Cardiac muscle cell (in vitro differentiated cells and primary cell): Measurements from ENCODE around the gene KIAA1191. TPM values are rescaled to one million over a fixed set of nuclear protein-coding genes. Genes with fewer than 3 reads are reported as not detected.

Experiments
- DNase-seq, 2 donors: peaks; one replicate each; pipeline versions ENCODE4 v3.0.0 to v3.0.0-alpha.2; 2010 to 2017; ENCODE audit warnings: low read depth in 1 of 2, low spot score in 1 of 2
- H3K27ac ChIP-seq: fragments of 200-600 bp; sonication (generic); 2 replicates; pipeline ENCODE4 v1.5.1; 2016
- H3K27me3 ChIP-seq: fragments of 200-600 bp; sonication (generic); 2 replicates; pipeline ENCODE4 v1.6.0; 2016; ENCODE audit warnings: control low read depth
- H3K36me3 ChIP-seq: fragments of 200-600 bp; sonication (generic); 2 replicates; pipeline ENCODE4 v1.5.1; 2016; ENCODE audit warnings: control low read depth
- H3K4me1 ChIP-seq: fragments of 200-600 bp; sonication (generic); 2 replicates; pipeline ENCODE4 v1.8.1; 2017; ENCODE audit warnings: low read depth, mild to moderate bottlenecking, mixed run types
- H3K4me3 ChIP-seq: fragments of 200-600 bp; sonication (generic); 2 replicates; pipeline ENCODE4 v1.5.1; 2016; ENCODE audit warnings: mild to moderate bottlenecking
- H3K9me3 ChIP-seq: fragments of 200-600 bp; sonication (generic); 2 replicates; pipeline ENCODE4 v1.5.1; 2017; ENCODE audit warnings: low read depth, mild to moderate bottlenecking, control low read depth
- CTCF ChIP-seq: IDR thresholded peaks from 2 replicates; pipeline ENCODE4 v1.5.1; 2012; ENCODE audit warnings: low read depth, mild to moderate bottlenecking, low read length
- polyA plus RNA-seq: library from polyadenylated mRNA; unstranded; fragments of >200 nt; fragmentation: Nextera tagmentation; extraction: Ambion mirVana; gene quantifications from 2 replicates; pipeline ENCODE4 v1.2.1, GENCODE V29; 2016
- total RNA-seq: library from RNA; depleted of rRNA; stranded (reverse); fragments of >200 nt; gene quantifications from 2 replicates; pipeline ENCODE4 v1.2.3, GENCODE V29; 2016

KIAA1191 gene
- total and polyA plus RNA-seq, 2 experiments from 2014 or later: 118 to 134 TPM

DNA sequence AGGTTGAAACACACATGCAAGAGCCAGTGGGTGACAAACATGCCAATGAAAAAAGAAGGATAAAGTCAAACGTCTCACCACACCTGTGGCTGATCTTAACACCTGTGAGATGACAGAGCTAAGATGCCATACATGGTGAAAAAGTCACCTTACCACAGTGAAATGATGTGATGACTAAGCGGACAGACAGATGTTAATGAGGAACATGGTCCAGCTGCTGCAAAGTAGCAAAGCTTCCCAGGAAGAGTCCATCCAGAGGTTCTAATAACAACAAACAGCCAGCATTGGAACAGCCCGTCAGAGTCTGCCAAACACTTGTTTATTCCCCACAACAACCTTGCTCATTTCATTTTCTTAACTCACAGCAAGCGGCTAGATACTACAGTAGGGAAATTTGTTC lies 1.9 kb downstream of the KIAA1191 start:
- peaks cover 16% of the 10 kb centered on the region for H3K36me3 ChIP-seq
- H3K27ac ChIP-seq: no peak overlapping the region
- H3K4me1 ChIP-seq: peaks cover 3% of the 10 kb centered on the region
- no peak overlapping the region for H3K4me3 ChIP-seq
- H3K9me3 ChIP-seq: no peaks in the 10 kb centered on the region
- DNase-seq: no peak
- H3K27me3 ChIP-seq: peaks cover 24% of the 10 kb centered on the region
- no peak for TF ChIP-seq CTCF

- H3K9me3 ChIP-seq: no peaks in the 10 kb centered on the region
- TF ChIP-seq CTCF: no peak
- no peak for DNase-seq
- peaks cover 3% of the 10 kb centered on the region for H3K4me1 ChIP-seq
- H3K36me3 ChIP-seq: peaks cover 39% of the 10 kb centered on the region
- no peaks in the 10 kb centered on the region for H3K27me3 ChIP-seq
- H3K27ac ChIP-seq: no peak overlapping the region
- H3K4me3 ChIP-seq: no peak overlapping the region
Measured at GRCh38 chr5:176356179-176356566, 5.4 kb downstream of the KIAA1191 start.

- TF ChIP-seq CTCF: no peak
- H3K36me3 ChIP-seq: peaks cover 39% of the 10 kb centered on the region
- DNase-seq: no peak
- no peaks in the 10 kb centered on the region for H3K27me3 ChIP-seq
- peaks cover under 1% of the 10 kb centered on the region for H3K4me1 ChIP-seq
- H3K9me3 ChIP-seq: no peaks in the 10 kb centered on the region
- H3K4me3 ChIP-seq: no peak overlapping the region
- no peak overlapping the region for H3K27ac ChIP-seq
Measured at GRCh38 chr5:176355400-176356178, 6.0 kb downstream of the KIAA1191 start.

DNA sequence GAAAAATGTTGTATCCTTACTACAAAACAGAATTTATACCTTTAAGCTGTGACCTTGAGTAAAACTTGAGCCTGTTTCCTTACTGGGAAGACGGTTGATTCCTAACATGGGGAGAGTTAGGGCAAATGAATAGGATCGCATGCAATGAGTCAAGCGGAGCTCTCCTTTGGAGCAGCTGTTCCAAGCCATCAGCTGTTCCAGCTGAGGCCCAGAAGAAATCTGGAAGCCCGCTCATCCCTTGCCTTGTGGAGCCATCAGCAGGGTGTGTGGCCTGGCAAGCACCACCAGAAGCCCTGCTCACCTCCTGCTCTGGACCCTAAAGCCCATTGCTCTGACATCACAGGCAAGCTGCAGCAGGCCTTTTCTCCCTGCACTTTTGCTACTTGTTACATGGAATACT lies 8.0 kb downstream of the KIAA1191 start:
- DNase-seq: no peak
- Histone ChIP-seq H3K4me3 (no peak overlapping the region), H3K9me3 (no peaks in the 10 kb centered on the region), H3K4me1 (no peaks in the 10 kb centered on the region), H3K27me3 (no peaks in the 10 kb centered on the region), H3K27ac (no peak overlapping the region), H3K36me3 (peaks cover 57% of the 10 kb centered on the region)
- TF ChIP-seq CTCF: no peak

DNA sequence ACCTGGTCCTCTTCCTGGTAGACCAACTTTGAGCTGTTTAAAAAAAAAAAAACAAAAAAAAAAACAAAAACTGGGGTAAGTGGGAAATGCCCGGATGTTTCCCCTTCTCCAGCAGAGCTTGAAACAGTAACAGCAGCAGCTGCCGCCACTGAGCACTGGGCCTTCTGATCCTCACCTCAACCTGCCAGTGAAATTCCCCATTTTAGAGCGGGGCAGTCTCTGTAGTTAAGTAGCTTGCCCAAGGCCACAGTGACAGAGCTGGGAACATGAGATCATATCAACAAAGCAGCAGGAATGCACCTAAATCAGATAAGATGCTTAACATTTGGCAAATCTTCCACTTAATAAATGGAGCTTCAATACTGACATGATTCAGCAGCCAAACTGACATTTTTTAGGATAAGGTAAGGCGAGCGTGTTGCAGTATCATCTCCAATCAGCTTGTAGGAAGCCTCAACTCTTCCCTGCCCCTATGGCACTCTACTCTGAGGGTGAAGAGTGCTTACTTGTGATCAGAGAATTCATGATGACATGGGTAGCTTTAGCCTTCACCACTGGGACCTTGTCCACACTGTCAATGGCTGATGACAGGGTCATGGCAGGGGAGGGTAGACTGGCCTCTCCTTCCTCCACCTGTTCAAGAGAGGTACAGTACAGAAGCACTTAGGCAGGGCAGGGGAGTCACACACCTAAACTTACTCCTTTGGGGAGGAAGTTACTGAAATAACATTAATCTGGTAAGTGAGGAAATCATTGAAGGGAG lies 9.3 kb downstream of the KIAA1191 start:
- no peak for TF ChIP-seq CTCF
- H3K4me1 ChIP-seq: no peaks in the 10 kb centered on the region
- peaks cover 61% of the 10 kb centered on the region for H3K36me3 ChIP-seq
- no peaks in the 10 kb centered on the region for H3K27me3 ChIP-seq
- no peaks in the 10 kb centered on the region for H3K9me3 ChIP-seq
- H3K27ac ChIP-seq: no peak overlapping the region
- DNase-seq: no peak
- no peak overlapping the region for H3K4me3 ChIP-seq
